HEK293 (cell line): ENCODE data around the gene ELAPOR2.

ENCODE experiments used
- CTCF ChIP-seq: fragments of 450-650 bp; formaldehyde crosslinking; IDR thresholded peaks from 2 replicates; pipeline ENCODE4 v1.5.1; 2016; ENCODE audit warnings: missing biosample characterization, missing genetic modification characterization
- PBX3 ChIP-seq: sonication (generic); formaldehyde crosslinking; IDR thresholded peaks from 2 replicates; pipeline ENCODE4 v1.8.1; 2022; ENCODE audit warnings: mild to moderate bottlenecking, moderate library complexity, missing genetic modification reagents
- ZNF10 ChIP-seq: fragments of 450-650 bp; formaldehyde crosslinking; IDR thresholded peaks from 2 replicates; pipeline ENCODE4 v1.5.1; 2017; ENCODE audit warnings: missing biosample characterization, missing genetic modification characterization

- TF ChIP-seq PBX3 (CRISPR knock-in tag) (no peak), CTCF (tag by site-specific recombination) (no peak), ZNF10 (tag by site-specific recombination) (no peak)
Measured at GRCh38 chr7:87036985-87037384, 22.5 kb downstream of the ELAPOR2 start.
